ENCODE results near the gene INAFM2. TPM values are rescaled to one million over a fixed set of nuclear protein-coding genes. Genes with fewer than 3 reads are reported as not detected.

The INAFM2 gene
- total RNA-seq, 1 experiment from 2014 or later, result 10.2 TPM

- DNase-seq (ENCODE audit: low spot score), result peak; percentile 42
These were observed 19.2 kb downstream of the INAFM2 start for GRCh38 chr15:40342416-40343320.

GRCh38 chr15:40343512-40343911, 20.0 kb downstream of the INAFM2 start:
- peak; percentile 51 for DNase-seq (ENCODE audit: low spot score)

- no peak for DNase-seq (ENCODE audit: low spot score)
These were observed 20.7 kb downstream of the INAFM2 start for GRCh38 chr15:40344217-40344616.

- DNase-seq (ENCODE audit: low spot score), result peak; percentile 84
These were observed 21.2 kb downstream of the INAFM2 start for GRCh38 chr15:40344631-40345120.

- DNase-seq (ENCODE audit: low spot score), result no peak
These were observed 21.9 kb downstream of the INAFM2 start for GRCh38 chr15:40345225-40345866.

- peak; percentile 85 for DNase-seq (ENCODE audit: low spot score)
These were observed 22.5 kb downstream of the INAFM2 start for GRCh38 chr15:40345867-40346578.

- DNase-seq (ENCODE audit: low spot score), result no peak
These were observed 23.4 kb downstream of the INAFM2 start for GRCh38 chr15:40346579-40347558.

GRCh38 chr15:40347559-40348473, 24.3 kb downstream of the INAFM2 start:
- peak; percentile 81 for DNase-seq (ENCODE audit: low spot score)

- DNase-seq (ENCODE audit: low spot score), result no peak
These were observed 25.0 kb downstream of the INAFM2 start for GRCh38 chr15:40348474-40348870.

- DNase-seq (ENCODE audit: low spot score), result no peak
These were observed 25.7 kb downstream of the INAFM2 start for GRCh38 chr15:40349163-40349562.

GRCh38 chr15:40352281-40352901, 28.9 kb downstream of the INAFM2 start:
- DNase-seq (ENCODE audit: low spot score), result no peak

GRCh38 chr15:40353697-40354096, 30.2 kb downstream of the INAFM2 start:
- no peak for DNase-seq (ENCODE audit: low spot score)

GRCh38 chr15:40354408-40355171, 31.1 kb downstream of the INAFM2 start:
- DNase-seq (ENCODE audit: low spot score), result no peak

GRCh38 chr15:40355976-40356585, 32.6 kb downstream of the INAFM2 start:
- DNase-seq (ENCODE audit: low spot score), result no peak

- DNase-seq (ENCODE audit: low spot score), result no peak
These were observed 33.8 kb downstream of the INAFM2 start for GRCh38 chr15:40357246-40357645.

GRCh38 chr15:40357723-40358470, 34.4 kb downstream of the INAFM2 start, which contains the start of gene DISP2:
Gene DISP2 (plus strand): TSS chr15:40358219. CDS start chr15:40358322, 103 bp downstream.
- peak; percentile 92 for DNase-seq (ENCODE audit: low spot score)
